HG02759 (cell line): ENCODE measurements around the gene FAM193A.
"Not testable (repeated sequence)": the region's sequence is repeated elsewhere in the genome, so short reads cannot be mapped to it uniquely, and the experiment has no call there.

Experiments
- ATAC-seq: cut with Tn5 transposase; IDR thresholded peaks from one replicate; pipeline ENCODE4 v1.9.1; 2021; ENCODE audit warnings: mild to moderate bottlenecking, moderate library complexity; ENCODE audit not compliant: unreplicated experiment

Gene FAM193A

DNA sequence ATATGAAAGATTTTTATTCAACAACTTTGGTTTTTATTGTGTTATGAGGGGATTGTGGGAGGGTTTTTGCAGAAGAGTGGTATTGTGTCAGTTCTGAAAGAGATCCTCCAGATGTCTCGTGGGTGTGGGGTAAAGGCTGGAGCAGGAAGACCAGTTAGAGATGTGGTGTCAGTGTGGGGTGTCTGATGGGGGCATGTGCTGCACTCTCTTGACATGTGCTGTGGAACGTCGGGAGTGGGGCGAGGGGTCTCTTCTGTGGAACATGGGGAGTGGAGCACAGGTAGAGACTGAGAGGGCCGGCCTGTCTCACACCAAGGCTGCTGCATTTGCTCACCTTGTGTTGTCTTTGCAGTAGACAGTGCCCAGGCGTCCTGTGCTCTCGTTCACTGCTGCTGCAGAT, 37.6 kb downstream of the FAM193A start:
- no peak for ATAC-seq

DNA sequence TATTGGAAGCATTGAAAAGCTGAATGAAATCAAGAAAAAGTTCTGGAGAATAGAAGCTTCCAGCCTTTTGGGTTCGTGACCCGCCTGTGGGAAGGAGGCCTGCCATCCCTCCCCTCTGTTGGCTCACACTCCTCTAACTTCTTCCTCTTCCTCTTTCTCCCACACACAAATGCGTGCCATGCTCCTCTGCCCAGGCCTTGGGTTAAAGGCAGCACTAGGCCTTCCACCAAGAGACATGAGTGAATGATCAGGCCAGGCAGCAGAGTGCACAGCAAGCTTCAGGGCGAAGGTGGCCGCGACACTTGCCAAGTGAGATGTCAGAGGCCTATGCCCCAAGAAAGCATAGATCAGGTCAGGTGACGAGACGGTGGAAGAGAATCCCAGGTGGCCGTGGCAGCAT, 38.4 kb downstream of the FAM193A start:
- ATAC-seq: no peak

DNA sequence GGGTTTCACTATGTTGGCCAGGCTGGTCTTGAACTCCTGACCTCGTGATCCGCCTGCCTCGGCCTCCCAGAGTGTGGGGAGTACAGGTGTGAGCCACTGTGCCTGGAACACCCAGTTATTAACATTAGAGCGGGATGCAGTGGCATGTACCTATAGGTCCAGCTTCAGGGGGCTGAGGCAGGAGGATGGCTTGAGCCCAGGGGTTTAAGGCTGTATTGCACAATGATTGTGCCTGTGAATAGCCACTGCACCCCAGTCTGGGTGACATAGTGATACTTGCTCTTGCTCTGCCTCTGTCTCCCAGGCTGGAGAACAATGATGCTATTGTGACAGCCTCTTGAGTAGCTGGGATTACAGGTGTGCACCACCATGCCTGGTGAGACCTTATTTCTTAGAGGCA, 39.8 kb downstream of the FAM193A start:
- no peak for ATAC-seq

DNA sequence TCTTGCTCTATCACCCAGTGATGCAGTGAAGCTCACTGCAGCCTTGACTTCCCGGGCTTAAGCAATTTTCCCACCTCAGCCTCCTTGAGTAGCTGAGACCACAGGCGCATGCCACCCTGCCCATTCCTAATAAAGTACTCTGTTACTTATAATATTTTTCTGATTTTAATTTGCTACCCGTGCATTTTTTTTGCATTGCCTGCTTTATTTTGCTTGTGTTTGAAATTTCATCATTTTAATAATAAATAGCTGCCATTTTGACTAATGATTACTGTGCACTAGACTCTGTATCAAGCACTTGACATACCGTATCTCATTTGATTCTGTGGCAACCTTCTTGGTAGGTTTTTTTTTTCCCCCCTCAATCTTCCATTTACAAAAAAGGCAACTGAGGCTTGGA, 41.7 kb downstream of the FAM193A start:
- no peak for ATAC-seq

DNA sequence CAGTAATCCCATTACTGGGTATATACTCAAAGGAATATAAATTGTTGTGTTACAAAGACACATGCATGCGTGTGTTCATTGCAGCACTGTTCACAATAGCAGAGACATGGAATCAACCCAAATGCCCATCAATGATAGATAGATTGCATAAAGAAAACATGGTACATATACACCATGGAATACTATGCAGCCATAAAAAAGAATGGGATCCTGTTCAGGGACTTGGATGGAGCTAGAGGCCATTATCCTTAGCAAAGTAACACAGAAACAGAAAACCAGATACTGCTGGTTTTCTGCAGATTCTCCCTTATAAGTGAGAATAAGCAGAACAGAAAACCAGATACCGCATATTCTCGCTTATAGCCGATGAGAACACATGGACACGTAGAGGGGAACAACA, 43.5 kb downstream of the FAM193A start:
- no peak for ATAC-seq

DNA sequence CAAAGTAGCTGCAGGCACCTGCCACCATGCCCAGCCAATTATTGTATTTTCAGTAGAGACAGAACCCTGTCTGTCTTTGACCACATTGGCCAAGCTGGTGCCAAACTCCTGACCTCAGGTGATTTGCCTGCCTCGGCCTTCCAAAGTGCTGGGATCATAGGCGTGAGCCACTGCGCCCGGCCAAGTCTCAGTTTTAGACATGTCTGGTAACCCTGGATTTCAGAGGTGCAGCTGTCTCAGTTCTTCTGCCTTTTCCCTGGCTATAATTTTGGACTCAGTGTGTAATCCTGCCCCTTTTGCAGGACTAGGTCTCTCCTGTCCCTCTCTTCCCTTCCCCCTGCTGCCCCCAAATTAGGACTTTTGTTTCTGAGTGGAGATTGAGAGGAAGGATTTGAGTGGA, 46.6 kb downstream of the FAM193A start:
- ATAC-seq: no peak

DNA sequence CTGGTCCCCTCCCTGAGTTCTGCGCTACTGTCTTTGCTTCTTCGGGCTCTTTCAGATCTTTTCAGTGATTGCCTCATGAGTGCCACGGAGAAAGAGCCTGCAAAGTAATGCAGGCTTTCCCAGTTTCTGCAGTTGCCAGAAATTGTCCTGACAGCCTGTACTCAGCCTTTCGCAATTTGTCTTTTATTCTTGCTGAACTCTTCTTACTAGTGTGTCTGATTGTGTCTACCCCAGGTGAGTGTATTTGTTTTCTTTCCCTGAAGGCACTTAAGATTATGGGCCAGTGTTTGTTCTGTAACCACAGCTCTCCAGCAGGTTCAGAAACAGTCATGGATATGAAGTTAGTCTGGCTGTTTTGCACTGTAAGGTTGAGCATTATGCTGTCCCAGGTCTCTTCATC, 47.1 kb downstream of the FAM193A start:
- ATAC-seq: no peak

DNA sequence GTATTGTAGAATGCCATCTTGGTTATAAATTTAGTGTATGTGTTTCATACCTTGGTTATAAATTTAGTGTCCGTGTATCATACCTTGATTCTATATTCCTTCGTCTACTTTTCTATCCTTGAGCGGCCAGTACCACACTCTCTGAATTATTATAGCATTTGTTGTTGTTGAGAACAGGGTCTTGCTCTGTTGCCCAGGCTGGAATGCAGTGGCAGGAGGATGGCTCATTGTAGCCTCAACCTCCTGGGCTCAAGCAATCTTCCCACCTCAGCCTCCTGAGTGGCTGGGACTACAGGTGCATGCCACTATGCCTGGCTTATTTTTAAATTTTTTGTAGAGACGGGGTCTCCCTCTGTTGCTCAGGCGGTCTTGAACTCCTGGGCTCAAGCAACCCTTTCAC, 50.1 kb downstream of the FAM193A start:
- ATAC-seq: no peak

DNA sequence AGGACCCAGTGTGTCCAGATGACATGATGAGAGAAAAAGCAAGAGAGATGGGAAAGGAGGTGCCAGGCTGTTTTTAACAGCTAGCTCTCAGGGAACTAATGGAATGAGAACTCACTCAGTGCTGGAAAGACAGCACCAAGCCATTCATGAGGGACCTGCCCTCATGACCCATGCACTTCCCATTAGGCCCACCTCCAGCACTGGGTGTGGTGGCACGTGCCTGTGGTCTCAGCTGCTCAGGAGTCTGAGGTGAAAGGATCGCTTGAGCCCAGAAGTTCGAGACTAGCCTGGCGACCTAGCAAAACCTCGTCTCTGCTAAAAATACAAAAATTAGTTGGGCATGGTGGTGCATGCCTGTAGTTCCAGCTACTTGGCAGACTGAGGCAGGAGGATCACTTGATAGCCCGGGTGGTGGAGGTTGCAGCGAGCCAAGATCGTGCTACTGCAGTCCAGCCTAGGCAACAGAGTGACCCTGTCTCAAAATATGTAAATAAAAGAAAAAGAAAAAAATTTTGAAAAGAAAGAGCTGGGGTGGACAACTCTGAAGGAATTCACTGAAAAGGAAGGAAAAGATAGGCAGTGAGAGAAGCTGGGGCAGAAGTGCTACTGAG, 50.9 kb downstream of the FAM193A start:
- ATAC-seq: no peak

DNA sequence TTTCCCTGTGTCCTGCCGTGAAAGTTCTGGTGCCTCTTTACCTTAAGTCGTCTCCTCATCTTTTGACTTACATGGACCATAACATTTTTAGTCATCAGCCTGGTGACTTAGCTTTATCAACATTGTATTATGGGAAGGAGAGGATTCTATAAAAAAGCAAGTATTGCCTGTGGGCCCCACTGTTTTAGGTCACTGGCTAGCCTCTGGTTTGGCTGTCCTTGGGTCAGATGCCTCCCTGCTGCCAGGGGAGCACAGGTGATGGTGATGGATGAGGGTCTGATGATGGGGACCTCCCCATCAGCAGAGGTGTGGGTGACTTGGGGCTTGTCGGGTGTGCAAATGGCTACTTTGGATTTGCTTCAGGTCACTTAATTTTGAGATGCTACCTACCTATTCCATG, 51.8 kb downstream of the FAM193A start:
- ATAC-seq: no peak

DNA sequence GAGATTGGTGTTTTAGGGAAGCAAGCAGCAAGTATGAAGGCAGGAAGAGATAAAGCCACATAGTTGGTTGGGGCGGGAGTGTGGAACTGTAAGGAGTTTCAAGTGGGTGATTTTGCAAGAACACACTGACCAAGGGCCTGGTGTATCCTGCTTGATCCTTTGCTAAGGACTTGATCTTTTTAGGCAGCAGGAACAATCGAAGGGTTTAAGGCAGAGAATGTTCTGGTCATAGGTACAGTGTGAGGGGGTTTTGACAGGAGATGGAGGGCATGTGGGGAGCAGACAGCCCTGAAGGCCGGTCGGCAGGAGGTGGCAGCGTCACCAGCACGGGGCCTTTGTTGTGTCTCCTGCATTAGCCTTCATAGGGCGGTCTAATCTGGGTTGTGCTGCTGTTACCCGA, 54.7 kb downstream of the FAM193A start:
- no peak for ATAC-seq

DNA sequence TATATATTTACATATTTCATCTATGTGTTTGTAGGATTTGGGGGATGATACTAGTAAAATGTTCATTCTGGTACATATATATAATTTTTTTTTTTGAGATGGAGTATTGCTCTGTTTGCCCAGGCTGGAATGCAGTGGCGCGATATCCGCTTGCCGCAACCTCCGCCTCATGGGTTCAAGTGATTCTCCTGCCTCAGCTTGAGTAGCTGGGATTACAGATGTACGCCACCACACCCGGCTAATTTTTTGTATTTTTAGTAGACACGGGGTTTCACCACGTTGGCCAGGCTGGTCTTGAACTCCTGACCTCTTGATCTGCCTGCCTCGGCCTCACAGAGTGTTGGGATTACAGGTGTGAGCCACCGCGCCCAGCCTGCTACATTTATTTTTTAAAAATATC, 55.6 kb downstream of the FAM193A start:
- ATAC-seq: not testable (repeated sequence)

DNA sequence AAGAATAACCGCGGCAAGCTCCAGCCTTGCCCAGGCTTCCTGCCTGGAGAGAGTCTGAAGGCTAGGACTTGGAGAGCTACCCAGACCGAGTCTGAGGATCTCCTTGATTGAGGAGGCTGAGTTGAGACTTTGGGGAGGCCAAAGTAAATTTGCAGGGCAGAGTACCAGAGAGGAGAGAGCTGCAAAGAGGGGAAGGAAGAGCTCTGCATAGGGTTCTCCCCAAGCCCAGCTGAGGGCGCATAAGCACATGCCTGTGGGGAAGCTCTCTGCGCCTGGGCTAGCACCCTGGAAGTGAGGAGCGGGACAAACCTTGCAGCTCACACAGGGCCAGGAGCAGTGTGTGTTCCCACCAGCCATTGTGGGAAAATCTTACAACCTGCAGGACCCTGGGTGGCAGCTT, 56.1 kb downstream of the FAM193A start:
- no peak for ATAC-seq

DNA sequence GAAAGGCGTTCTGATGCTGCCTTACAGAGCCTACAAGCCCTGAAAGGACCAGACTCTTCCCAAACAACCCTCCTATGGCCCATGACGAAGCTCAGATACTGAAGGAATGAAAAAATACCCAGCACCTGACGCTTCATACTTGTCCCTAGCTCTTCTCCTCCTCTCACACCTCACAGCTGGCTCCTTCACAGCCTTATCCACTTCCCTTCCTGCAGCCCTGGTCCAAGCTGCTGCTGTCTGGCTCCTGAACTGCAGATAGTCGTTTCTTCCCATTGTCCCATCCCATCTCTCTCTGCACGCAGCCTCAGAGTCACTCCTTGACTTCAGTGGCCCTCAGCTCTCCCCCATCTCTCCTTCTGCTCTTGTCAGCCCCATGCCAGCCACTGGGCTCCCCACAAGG, 56.6 kb downstream of the FAM193A start:
- ATAC-seq: no peak

DNA sequence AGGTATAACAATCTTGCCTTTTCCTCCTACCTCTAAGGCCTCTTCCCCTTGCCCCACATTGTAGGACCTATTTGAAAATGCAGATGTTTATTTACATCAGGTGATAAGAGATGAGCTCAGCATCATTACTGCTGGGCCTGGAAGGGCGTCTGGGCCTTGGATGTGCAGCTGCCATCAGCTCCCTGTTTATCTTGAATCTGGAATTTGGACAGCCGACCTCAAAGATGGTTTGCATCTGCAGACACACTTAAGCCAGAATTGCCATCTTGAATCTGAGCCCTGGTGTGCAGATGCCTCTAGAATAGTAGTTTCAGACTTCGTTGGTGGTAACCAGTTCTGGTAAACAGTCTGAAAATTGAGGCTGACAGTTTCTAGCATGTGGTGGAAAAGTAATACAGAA, 59.0 kb downstream of the FAM193A start:
- ATAC-seq: no peak

DNA sequence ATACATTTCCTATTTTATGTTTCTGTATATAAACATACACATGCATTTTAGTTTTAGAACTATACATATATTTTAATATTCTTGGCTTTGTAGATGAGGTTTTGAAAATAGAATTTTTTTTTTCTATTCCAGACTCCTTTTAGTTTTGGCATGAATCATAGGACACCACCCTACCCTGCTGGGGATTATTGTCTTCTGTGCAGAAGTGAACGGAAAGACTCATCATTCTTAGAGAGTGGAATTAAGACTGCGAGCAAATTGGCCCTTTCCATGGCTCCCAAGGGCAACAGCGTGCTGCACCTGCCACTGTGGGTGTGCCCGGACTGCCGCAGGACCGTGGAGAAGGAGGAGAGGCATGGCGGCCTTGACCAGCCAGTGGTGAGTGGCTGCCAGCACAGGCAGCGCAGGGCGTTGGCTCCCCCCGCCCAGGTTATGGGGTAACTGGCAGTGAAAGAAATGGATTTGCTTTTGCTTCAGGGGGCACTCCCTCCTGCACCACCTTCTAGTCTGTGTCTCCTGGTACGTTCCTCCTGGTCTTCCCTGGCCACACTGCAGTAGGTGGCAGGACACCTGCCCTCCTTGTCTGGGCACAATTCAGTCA, 59.6 kb downstream of the FAM193A start:
- ATAC-seq: no peak

DNA sequence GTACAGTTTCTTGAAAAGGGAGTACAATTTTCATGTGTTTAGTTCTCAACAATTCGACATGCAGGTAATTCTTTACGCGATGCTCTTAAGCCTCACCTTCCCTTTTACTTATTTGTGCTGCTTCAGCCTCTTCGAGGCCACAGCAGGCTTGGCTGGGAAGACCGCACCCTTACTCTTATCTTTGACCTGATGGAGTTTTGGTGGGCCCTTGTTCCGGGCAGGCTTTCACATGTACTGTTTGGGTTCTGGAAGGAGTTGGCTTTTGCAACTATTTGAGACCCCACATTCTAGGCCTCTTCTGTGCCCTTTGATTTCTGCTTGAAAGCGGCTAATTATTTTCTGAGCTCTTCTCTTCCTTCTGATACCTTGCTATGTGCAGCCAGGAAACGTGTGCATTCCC, 60.2 kb downstream of the FAM193A start:
- ATAC-seq: no peak

DNA sequence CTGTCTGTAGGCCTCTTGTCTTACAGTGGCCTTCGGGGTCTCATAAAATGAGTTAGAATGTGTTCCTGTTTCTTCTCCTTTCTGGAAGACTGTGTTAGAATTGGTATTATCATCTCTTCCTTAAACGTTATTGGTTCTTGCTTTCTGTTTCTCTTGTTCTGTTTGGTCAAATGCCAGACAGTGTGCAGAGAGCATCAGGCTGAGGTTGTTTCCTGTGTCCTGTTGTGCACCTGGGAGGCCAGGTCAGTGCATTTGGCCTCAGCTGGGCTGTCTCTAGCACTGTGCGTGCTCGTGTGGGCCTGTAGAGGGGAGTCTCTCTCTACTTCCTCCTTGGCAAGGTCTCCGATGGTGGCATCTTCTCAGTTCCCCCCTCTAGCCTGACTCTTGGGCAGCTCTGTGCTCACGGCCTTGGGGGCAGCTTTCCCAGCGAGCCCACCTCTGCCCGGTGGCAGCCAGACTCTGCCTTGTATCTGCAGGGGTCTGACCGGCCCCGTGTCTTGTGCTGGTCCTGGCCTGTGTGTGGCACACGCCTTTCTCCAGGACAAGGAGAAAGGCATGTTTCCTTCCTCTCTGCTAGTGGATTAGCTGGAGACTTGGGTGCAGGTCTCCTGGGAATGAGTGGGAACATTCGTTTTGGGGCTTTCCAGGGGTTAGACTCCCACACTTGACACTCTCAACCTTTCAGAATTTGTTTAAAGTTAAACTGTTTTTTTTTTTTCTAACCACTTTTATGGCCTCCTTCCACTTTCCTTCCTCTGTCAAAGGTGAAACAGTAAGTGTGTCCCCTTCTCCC, 62.3 kb downstream of the FAM193A start:
- ATAC-seq: peak; percentile 80

DNA sequence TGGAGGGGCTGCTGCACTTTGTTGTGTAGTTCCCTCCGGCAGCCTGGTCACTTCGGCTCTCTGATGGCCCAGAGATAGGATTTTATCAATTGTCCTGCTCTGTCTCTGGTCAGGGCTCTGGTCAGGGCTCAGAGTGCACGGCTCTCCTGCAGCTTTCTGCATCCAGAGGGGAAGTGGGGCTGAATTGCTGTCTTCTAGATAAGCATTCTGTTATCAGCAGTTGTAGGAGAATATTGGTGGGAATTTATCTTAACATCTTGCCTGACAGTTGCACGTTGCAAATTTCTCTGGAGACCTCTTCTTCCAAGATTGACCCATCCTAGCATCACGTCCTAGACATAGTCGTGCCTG, 62.8 kb downstream of the FAM193A start:
- ATAC-seq: no peak

DNA sequence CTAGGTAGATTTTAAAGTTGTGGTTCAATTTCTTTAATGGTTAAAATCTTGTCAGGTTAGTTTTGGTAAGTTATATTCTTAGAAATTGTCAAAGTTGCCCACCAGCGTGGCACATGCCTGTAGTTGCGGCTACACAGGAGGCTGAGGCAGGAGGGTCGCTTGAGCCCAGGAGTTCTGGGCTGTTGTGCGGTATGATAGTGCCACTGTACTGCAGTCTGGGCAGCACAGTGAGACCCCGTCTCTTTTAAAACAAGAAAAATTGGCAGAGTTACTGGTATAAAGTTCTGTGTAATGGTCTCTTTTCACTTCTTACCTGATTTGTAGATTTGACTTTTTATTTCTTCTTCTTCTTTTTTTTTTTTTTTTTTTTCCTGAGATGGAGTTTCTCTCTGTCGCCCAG, 64.4 kb downstream of the FAM193A start:
- no peak for ATAC-seq

DNA sequence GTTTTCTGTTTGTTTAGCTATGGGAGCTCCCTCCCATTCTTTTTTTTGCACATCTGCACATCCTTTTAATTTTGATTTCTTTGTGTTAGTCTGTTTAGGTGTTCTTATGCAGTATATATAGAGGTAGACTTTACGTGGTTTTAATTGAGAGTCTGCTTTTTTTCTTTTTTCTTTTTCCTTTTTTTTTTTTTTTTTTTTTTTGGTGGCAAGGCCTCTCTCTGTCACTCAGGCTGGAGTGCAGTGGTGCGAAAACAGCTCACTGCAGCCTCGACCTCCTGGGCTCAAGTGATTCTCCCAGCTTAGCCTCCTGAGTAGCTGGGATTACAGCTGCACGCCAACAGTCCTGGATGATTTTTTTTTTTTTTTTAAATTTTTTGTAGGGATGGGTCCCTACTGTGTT, 68.2 kb downstream of the FAM193A start:
- ATAC-seq: no peak

DNA sequence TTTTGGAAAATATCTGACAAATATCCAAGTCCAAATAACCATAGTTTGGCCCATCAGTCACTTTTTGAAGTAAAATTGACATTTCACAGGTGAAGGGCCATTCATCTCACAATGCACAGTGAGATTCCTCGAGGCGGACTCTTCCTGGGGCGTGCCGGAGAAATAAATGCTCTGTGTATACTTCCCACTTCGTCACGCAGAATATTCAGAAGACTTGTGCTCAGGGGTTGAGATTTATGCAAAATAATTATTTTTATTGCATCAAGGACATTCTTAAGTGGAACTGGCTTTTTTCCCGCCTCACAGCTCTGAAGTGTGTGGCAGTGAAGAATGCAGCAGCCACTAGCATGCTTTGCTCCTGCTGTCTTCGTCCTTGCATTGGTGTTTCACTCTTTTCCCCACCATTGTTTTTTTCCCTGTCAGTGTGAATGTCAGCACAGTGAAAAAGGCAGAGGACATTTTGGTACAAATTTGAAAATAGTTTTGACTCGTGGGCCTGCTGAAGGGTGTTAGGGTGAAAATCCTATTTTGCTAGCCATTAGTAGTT, 70.6 kb downstream of the FAM193A start:
- no peak for ATAC-seq
